HG02588 (cell line): Measurements from ENCODE around the gene RNF112.
"Not testable (repeated sequence)": the region's sequence is repeated elsewhere in the genome, so short reads cannot be mapped to it uniquely, and the experiment has no call there.

Experiments
- ATAC-seq: cut with Tn5 transposase; IDR thresholded peaks from one replicate; pipeline ENCODE4 v1.9.1; 2021; ENCODE audit warnings: mild to moderate bottlenecking, moderate library complexity; ENCODE audit not compliant: unreplicated experiment

The RNF112 gene

DNA sequence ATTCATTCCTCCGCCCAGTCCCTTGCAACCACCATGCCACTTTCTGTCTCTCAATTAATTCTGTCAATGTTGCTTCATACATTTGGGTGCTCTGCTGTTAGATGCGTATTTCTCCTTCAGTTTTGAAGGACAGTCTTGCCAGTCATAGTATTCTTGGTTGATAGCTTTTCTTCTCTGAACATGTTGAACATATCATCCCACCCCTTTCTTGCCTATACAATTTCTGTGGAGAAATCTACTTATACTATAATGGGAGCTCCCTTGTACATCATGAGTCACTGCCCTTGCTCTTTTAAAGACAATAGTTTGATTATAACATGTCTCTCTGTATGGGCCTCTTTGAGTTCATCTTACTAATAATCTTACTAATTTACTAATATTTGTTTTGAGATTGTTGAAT is 34.1 kb downstream of the RNF112 start:
- no peak for ATAC-seq

- not testable (repeated sequence) for ATAC-seq
These were observed 35.5 kb downstream of the RNF112 start for GRCh38 chr17:19446577-19446976.

GRCh38 chr17:19447085-19447583 is 36.1 kb downstream of the RNF112 start:
- no peak for ATAC-seq

DNA sequence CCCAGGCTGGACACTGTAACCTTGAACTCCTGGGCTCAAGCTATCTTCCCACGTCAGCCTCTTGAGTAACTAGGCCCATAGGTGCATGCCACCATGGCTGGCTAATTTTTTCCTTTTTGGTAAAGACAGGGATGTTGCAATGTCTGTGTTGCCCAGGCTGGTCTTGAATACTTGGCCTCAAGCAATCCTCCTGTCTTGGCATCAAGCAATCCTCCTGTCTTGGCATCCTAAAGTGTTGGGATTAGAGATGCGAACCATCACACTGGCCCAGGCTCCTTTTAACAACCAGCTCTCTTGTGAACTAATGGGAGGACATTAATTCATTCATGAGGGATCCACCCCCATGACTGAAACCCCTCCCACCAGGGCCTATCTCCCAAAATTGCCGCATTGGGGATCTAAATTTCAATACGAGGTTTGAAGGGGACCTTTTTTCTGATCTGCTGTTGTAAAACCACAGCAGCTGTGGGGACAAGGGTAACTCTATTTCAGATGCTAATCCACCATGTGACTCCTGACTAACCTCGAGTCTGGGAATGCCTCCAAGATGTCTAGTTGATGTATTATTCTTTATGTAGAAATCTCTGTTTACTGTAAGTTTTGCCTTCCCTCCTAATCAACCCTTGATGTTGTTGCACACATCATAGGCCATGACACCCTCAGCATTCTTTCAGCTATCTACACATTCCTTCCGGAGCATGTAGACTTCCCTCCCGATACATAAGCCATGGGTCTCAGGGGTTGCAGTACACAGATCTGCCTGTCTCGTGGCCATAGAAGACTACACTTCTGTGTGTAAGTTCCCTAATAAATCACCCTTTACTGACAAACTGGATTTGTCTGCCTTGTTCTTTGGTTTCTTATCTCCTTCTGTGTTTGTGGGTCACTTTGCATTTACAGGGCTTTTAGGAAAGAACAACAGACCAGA is 37.6 kb downstream of the RNF112 start:
- ATAC-seq, result no peak

DNA sequence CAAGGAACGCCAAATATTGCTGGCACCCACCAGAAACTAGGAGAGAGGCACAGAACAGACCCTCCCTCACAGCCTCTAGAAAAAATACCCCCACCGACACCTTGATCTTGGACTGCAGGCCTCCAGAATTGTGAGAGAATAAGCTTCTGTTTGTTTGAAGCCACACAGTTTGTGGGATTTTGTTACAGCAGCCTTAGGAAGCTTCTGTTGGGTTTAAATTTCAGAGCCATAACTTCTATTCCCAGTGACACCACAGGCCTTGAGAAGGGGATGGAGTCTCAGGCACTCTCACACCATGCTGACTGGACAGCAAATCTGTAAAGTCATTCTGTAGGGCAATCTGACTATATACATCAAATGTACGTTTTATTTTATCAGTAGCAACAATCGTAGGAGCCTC is 38.6 kb downstream of the RNF112 start:
- no peak for ATAC-seq

DNA sequence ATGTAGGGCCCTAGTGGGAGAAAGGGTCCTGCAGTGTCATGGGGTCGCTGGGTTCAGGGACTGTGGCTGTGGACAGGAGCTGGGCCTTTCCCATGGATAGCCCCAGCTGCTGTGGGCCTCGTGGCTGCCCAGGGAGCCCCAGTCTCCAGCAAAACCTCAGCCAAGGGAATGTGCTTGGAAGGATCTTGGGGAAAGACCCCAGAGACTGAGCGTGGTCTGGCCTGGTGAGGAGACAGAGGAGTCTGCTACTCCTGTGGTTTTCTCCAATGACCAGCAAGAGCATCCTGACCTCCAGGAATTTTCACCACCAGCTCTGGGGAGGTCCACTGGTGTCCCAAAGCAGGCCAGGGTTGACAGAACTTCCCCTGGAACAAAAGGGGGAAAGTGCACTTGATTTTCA is 42.3 kb downstream of the RNF112 start:
- ATAC-seq, result no peak

DNA sequence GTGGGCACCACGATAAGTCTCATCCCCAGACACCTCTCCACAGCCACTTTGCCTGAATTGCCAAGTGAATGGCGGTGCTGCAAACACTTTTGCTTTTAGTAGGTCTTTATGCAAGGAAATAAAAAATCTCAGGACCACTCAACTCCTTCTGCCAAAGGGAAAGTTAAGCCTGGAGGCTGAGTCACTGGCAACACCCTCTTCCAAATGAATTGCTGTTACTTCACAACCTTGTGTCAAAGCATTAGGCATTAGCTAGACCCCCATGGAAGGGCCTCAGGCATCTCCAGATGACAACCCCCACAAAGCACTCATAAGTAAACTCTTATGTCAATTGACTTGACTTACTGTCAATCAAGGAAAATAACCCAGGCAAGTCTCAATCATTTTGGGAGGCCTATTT is 43.0 kb downstream of the RNF112 start:
- ATAC-seq, result no peak

DNA sequence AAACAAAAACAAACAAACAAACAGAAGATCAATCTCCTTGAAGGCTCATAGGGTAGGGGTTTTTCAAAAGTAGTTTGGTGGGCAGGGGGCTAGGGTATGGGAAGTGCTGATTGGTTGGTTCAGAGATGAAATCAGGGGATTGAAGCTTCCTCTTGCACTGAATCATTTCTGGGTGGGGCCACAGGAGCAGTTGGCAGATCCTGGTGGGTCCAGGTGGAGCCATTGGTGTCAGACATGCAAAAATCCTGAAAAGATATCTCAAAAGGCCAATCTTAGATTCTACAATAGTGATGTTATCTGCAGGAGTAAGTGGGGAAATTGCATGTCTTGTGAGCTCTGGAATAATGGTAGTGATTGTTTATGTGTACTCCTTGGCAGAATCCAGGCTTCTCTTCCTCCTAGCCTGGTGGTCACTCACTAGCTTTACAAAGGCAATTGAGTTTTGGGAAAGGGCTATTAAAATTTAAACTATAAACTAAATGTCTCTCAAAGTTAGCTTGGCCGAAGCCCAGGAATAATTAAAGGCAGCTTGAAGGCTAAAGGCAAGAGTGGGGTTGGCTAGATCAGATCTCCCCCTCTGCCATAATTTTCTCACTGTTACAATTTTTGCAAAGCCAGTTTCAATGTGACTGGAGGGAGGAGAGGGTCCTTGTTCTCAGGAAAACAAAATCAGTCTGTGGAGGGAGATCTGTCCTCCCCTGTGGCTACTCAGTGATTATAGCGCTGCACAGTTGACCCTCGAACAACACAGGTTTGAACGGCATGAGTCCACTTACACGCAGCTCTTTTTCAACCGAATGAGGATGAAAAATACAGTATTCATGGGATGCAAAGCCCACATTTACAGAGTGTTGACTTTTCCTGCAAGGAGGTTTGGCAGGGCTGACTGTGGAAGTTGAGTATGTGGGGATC is 45.2 kb downstream of the RNF112 start:
- no peak for ATAC-seq

GRCh38 chr17:19457046-19457445 is 46.0 kb downstream of the RNF112 start:
- no peak for ATAC-seq

DNA sequence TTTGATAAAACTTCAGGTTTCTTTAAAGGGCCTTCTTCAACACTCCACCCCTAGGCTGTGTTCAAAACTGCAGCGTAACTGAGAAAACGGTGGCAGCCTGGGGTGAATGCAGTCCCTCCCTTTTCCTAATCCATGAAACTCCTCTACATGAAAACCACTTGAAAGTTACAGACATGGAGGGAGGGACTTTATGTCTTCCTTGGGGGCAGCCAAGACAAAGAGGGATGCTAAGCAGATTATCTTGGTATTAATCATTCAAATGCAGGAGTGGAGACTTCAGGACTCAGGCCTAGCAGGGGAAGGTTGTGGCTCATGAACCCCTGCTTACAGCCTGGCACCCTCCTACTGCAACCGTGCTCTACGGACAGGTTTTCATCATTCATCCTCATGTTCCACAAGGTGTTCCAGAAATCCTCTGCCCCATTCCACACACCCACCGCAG is 46.8 kb downstream of the RNF112 start:
- ATAC-seq, result no peak

GRCh38 chr17:19458481-19458880 is 47.4 kb downstream of the RNF112 start:
- not testable (repeated sequence) for ATAC-seq

GRCh38 chr17:19459018-19459655 is 48.1 kb downstream of the RNF112 start:
- not testable (repeated sequence) for ATAC-seq

DNA sequence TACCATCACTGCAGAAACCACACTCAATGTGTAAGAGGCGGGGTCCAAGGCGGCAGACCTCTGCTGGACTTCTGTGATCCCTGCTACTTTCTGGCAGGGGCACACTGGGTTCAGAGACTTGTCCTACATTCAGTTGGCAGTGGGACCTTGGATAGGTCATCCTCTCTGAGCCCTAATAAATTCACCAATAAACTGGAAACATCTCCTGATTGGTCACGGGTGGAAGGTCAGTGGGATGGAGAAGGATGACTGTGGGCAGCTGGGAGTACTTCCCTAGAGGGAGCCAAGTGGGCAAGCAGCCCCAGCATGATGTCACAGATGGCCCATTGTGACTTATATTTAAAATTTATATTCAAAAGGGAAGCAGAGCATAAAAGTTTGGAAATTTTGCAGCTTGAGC is 49.7 kb downstream of the RNF112 start:
- ATAC-seq, result no peak

GRCh38 chr17:19461116-19461515 is 50.1 kb downstream of the RNF112 start:
- ATAC-seq, result no peak

DNA sequence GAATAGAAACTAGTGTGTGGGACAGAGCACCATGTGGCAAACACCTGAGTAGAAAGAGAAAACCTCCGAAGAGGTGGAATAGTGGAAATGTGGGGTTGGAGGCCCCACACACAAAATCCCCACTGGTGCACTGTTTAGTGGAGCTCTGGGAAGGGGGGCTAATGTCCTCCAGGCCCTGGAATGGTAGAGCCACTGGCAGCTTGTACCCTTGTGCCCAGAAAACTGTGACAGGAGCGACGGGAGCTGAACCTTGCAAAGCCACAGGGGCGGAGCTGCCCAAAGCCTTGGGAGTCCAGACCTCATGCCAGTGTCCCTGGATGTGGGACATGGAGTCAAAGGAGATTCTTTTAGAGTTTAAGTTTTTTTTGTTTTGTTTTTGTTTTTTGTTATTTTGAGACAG is 50.6 kb downstream of the RNF112 start:
- no peak for ATAC-seq

GRCh38 chr17:19462456-19463035 is 51.5 kb downstream of the RNF112 start:
- ATAC-seq, result not testable (repeated sequence)

DNA sequence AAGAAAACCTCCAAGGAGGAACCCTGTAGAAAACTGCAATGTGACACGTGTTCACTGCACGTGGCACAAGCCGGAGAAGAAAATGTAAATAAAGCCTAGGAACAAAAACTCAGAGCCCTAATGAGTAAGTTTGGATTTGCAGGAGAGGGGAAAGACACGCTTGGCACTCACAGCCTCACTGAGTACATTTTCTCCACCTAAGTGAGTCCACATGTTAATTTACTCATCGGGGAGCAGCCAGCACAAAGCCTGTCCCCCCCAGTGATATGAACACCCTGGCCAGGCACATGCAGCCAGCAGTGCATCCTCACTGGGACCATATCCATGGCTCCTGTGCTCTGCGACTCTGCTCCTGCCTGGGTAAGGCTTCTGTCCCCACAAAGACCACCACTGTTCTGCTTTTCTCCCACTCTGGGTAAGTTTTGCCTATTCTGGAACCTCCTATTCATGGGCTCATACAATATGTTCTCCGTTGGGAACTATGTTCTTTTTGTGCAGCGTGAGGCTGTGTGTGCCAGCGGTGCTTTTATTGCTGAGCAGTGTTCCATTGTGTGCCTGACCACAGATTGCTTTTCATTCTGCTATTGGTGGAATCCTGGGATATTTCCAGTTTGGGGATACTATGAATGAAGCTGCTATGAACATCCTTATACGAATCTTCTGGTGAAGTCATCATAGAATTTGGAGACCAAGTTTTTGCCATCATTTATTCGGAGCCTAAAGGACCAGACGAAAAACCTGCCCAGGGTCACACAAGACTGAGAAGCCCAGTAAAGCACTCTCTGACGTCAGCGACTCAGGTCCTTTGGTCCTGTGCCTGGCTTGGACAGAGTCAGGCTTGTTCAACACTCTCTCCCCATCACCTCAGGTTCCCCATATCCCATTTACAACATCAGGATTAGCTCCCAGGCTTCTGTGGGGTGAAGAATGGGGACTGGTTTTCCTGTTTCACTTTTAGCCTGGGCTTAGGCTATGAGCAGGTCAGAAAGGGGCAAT is 53.3 kb downstream of the RNF112 start:
- no peak for ATAC-seq
